ENCODE measurements around the gene ULBP3. TPM values are rescaled to one million over a fixed set of nuclear protein-coding genes. Genes with fewer than 3 reads are reported as not detected.

The ULBP3 gene
- total RNA-seq, 1 experiment from 2014 or later, result 4.0 TPM

DNA sequence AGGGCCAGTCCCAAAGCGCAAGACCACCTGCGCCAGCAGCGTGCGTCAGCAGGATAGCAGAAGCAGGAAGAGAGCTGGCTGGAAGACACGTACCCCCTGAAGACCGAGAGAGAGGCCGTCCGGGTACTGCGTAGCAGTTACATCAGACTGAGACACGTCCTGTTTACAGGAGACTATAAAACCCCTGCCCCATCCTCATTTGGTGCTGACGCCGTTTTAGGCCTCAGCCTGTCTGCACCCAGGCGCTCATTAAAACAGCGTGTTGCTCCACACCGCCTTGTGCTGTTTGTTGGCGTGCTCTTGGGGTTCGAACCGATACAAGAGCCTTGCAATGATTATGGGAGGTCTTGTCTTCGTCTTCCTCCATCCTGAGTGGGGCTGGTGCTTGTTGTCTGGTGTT, 31.8 kb upstream of the ULBP3 start (continued):
- TF ChIP-seq HMGXB4 (CRISPR knock-in tag; IDR thresholded peaks at IDR 0.05) (no peak), MLX (CRISPR knock-in tag; IDR thresholded peaks at IDR 0.05) (no peak), ZNF281 (CRISPR knock-in tag; IDR thresholded peaks at IDR 0.05) (no peak), GTF2I (CRISPR knock-in tag; conservative IDR thresholded peaks at IDR 0.05) (no peak), E2F5 (CRISPR knock-in tag; IDR thresholded peaks at IDR 0.05) (no peak), FOXP1 (CRISPR knock-in tag; IDR thresholded peaks at IDR 0.05; ENCODE audit: borderline replicate concordance) (no peak)
- TF ChIP-seq, protein P1, sequence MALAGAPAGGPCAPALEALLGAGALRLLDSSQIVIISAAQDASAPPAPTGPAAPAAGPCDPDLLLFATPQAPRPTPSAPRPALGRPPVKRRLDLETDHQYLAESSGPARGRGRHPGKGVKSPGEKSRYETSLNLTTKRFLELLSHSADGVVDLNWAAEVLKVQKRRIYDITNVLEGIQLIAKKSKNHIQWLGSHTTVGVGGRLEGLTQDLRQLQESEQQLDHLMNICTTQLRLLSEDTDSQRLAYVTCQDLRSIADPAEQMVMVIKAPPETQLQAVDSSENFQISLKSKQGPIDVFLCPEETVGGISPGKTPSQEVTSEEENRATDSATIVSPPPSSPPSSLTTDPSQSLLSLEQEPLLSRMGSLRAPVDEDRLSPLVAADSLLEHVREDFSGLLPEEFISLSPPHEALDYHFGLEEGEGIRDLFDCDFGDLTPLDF (CRISPR knock-in tag; IDR thresholded peaks at IDR 0.05), result no peak
- TF ChIP-seq, protein P2, sequence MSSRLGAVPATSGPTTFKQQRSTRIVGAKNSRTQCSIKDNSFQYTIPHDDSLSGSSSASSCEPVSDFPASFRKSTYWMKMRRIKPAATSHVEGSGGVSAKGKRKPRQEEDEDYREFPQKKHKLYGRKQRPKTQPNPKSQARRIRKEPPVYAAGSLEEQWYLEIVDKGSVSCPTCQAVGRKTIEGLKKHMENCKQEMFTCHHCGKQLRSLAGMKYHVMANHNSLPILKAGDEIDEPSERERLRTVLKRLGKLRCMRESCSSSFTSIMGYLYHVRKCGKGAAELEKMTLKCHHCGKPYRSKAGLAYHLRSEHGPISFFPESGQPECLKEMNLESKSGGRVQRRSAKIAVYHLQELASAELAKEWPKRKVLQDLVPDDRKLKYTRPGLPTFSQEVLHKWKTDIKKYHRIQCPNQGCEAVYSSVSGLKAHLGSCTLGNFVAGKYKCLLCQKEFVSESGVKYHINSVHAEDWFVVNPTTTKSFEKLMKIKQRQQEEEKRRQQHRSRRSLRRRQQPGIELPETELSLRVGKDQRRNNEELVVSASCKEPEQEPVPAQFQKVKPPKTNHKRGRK (CRISPR knock-in tag; IDR thresholded peaks at IDR 0.05; ENCODE audit: borderline replicate concordance), result no peak
- TF ChIP-seq, protein P3, sequence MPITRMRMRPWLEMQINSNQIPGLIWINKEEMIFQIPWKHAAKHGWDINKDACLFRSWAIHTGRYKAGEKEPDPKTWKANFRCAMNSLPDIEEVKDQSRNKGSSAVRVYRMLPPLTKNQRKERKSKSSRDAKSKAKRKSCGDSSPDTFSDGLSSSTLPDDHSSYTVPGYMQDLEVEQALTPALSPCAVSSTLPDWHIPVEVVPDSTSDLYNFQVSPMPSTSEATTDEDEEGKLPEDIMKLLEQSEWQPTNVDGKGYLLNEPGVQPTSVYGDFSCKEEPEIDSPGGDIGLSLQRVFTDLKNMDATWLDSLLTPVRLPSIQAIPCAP (CRISPR knock-in tag; IDR thresholded peaks at IDR 0.05), result no peak
- TF ChIP-seq, protein P4, sequence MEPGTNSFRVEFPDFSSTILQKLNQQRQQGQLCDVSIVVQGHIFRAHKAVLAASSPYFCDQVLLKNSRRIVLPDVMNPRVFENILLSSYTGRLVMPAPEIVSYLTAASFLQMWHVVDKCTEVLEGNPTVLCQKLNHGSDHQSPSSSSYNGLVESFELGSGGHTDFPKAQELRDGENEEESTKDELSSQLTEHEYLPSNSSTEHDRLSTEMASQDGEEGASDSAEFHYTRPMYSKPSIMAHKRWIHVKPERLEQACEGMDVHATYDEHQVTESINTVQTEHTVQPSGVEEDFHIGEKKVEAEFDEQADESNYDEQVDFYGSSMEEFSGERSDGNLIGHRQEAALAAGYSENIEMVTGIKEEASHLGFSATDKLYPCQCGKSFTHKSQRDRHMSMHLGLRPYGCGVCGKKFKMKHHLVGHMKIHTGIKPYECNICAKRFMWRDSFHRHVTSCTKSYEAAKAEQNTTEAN (CRISPR knock-in tag; IDR thresholded peaks at IDR 0.05), result no peak

- Mint-ChIP-seq H3K36me3 (no peaks in the 10 kb centered on the region), H3K27me3 (ENCODE audit: low read depth) (no peaks in the 10 kb centered on the region; the same call in 1 of the 2 replicates), H3K4me3 (no peak overlapping the region), H3K27ac (no peak overlapping the region), H3K4me1 (no peaks in the 10 kb centered on the region), H3K9me3 (no peaks in the 10 kb centered on the region)
- ChIA-PET CTCF (no interaction called here), POLR2A (no interaction called here)
- ATAC-seq (no peak), DNase-seq (ENCODE audit: low spot score) (no peak)
- no peak for TF ChIP-seq CREB1 (CRISPR knock-in tag; IDR thresholded peaks at IDR 0.05)
- no peak for TF ChIP-seq TEAD1 (CRISPR knock-in tag; IDR thresholded peaks at IDR 0.05)
Measured at GRCh38 chr6:150099953-150100352, 31.0 kb upstream of the ULBP3 start.
